DMS 273 (cell line): Measurements from ENCODE around the gene ARMC12.

Experiments used
- DNase-seq: peaks from one replicate; lab custom pipeline; 2025; ENCODE audit not compliant: unreplicated experiment; lab: John Stamatoyannopoulos, UW

The ARMC12 gene

DNA sequence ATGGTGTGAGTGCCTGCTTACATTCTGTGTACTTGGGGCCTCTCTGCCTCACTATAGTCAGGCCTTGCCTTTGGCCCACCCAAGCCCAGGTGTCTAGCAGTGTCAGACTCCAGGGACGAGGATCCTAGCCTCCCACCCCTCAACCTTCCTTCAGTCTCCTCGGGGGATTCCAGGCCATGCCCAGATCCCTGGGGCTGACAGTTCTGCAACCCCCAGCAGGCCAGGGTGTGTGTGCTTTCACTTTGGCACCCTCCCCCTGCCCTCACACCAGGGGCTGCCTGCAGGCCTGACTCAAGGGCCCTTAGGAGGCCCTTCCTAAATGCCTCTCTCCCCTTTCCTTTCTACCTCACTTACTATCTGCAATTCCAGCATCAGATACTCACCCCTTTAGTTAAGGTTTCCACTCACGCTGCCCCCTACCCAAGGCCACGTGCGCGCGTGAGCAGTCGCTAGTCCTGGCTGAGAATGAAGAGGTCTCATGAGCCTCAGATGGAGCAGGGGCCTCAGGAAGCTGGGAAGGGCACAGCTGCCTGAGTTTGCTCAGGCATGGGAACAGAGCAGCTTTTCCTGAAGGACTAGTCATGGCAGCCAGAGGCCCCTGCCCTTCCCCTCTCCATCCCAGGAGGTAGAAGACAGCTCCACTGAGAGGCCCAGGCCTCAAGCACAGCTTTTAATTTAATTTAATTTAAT lies 61.1 kb downstream of the ARMC12 start:
- no peak for DNase-seq
